ENCODE results near the gene FTCD. TPM values are rescaled to one million over a fixed set of nuclear protein-coding genes. Genes with fewer than 3 reads are reported as not detected.

FTCD gene
- total RNA-seq, 1 donor from 2014 or later = not detected

GRCh38 chr21:46117586-46118315, 37.6 kb downstream of the FTCD start:
- Histone ChIP-seq H3K4me1 (peaks cover 17% of the 10 kb centered on the region), H3K27ac (peak overlapping the region; percentile 53), H3K4me3 (no peak overlapping the region), H3K36me3 (peaks cover 0 to 98% of the 10 kb centered on the region in 2 donors), H3K27me3 (no peaks in the 10 kb centered on the region), H3K9me3 (no peaks in the 10 kb centered on the region)
- DNase-seq (ENCODE audit: extremely low spot score in 2 of 2) = no peak
- no peak for TF ChIP-seq POLR2AphosphoS5 (IDR thresholded peaks at IDR 0.05; ENCODE audit: insufficient read depth in 1 of 2, low read depth in 1 of 2)
- TF ChIP-seq POLR2A (IDR thresholded peaks at IDR 0.05) = no peak
- no peak for TF ChIP-seq CTCF (IDR thresholded peaks at IDR 0.05)
- intact Hi-C loops (cut with DNase I) = no loop called here

- TF ChIP-seq POLR2A (IDR thresholded peaks at IDR 0.05) = no peak
- TF ChIP-seq CTCF (IDR thresholded peaks at IDR 0.05) = no peak
- no peak for TF ChIP-seq POLR2AphosphoS5 (IDR thresholded peaks at IDR 0.05; ENCODE audit: insufficient read depth in 1 of 2, low read depth in 1 of 2)
- intact Hi-C loops (cut with DNase I) = no loop called here
- DNase-seq (ENCODE audit: extremely low spot score in 2 of 2) = peak in 1 of 2 donors; percentile 78
These were observed 38.4 kb downstream of the FTCD start for GRCh38 chr21:46116776-46117585.

GRCh38 chr21:46116189-46116775, 39.1 kb downstream of the FTCD start:
- Histone ChIP-seq H3K4me3 (no peak overlapping the region), H3K4me1 (peaks cover 18% of the 10 kb centered on the region), H3K27me3 (no peaks in the 10 kb centered on the region), H3K36me3 (peaks cover 0 to 94% of the 10 kb centered on the region in 2 donors), H3K27ac (peak overlapping the region; percentile 53), H3K9me3 (no peaks in the 10 kb centered on the region)
- intact Hi-C loops (cut with DNase I) = no loop called here
- no peak for DNase-seq (ENCODE audit: extremely low spot score in 2 of 2)
- no peak for TF ChIP-seq POLR2AphosphoS5 (IDR thresholded peaks at IDR 0.05; ENCODE audit: insufficient read depth in 1 of 2, low read depth in 1 of 2)

More at GRCh38 chr21:46116776-46117585, 38.4 kb downstream of the FTCD start:
- peak overlapping the region; percentile 53 for H3K27ac ChIP-seq
- no peak overlapping the region for H3K4me3 ChIP-seq
- no peaks in the 10 kb centered on the region for H3K27me3 ChIP-seq
- peaks cover 0 to 99% of the 10 kb centered on the region in 2 donors for H3K36me3 ChIP-seq
- H3K4me1 ChIP-seq = peaks cover 17% of the 10 kb centered on the region
- H3K9me3 ChIP-seq = no peaks in the 10 kb centered on the region

GRCh38 chr21:46115441-46116188, 39.8 kb downstream of the FTCD start:
- Histone ChIP-seq H3K27me3 (no peaks in the 10 kb centered on the region), H3K27ac (peak overlapping the region; percentile 53), H3K4me1 (peaks cover 25% of the 10 kb centered on the region), H3K9me3 (no peaks in the 10 kb centered on the region), H3K4me3 (no peak overlapping the region), H3K36me3 (peaks cover 0 to 88% of the 10 kb centered on the region in 2 donors)
- no peak for TF ChIP-seq POLR2A (IDR thresholded peaks at IDR 0.05)
- no peak for TF ChIP-seq POLR2AphosphoS5 (IDR thresholded peaks at IDR 0.05; ENCODE audit: insufficient read depth in 1 of 2, low read depth in 1 of 2)
- DNase-seq (ENCODE audit: extremely low spot score in 2 of 2) = no peak
- intact Hi-C loops (cut with DNase I) = no loop called here

- H3K27me3 ChIP-seq = no peaks in the 10 kb centered on the region
- H3K9me3 ChIP-seq = no peaks in the 10 kb centered on the region
- no peak overlapping the region for H3K4me3 ChIP-seq
- peaks cover 32% of the 10 kb centered on the region for H3K4me1 ChIP-seq
- intact Hi-C loops (cut with DNase I) = loop anchor here (5.0 kb wide), 1 partner anchor 143 kb away; no protein-coding TSS in a partner anchor
- TF ChIP-seq CTCF (IDR thresholded peaks at IDR 0.05) (no peak), POLR2A (IDR thresholded peaks at IDR 0.05) (no peak), POLR2AphosphoS5 (IDR thresholded peaks at IDR 0.05; ENCODE audit: insufficient read depth in 1 of 2, low read depth in 1 of 2) (no peak)
- DNase-seq (ENCODE audit: extremely low spot score in 2 of 2) = no peak
- peaks cover 0 to 81% of the 10 kb centered on the region in 2 donors for H3K36me3 ChIP-seq
- no peak overlapping the region for H3K27ac ChIP-seq
These were observed 40.4 kb downstream of the FTCD start for GRCh38 chr21:46114963-46115362.

All from vagina (tissue), 2 donors.